SIG-M5 (cell line): ENCODE results near the gene GRM3.

Experiments used
- DNase-seq: peaks from one replicate; lab custom pipeline; 2025; lab: John Stamatoyannopoulos, UW

GRM3 gene

GRCh38 chr7:86692755-86693154 lies 49.0 kb downstream of the GRM3 start:
- DNase-seq = no peak

DNA sequence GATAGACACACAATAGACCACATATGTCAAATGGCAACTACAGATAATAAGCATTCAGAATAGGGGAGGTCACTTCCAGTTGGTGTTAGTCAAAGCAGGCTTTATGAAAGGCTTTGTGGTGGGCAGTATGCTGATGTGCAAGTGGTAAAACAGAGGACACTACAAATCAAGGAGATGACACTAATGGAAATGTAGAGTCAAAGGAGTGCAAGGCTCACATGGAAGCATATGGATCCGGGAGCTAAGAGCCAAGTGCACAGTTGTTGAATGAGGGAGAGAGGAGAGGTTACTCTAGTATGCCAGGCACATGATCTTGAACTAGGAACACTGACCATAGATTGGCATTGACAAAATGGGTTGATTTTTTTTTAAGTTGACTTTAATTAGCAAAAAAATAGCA lies 62.7 kb downstream of the GRM3 start:
- no peak for DNase-seq

- DNase-seq = no peak
Measured at GRCh38 chr7:86708031-86708680, 64.4 kb downstream of the GRM3 start.

- no peak for DNase-seq
Measured at GRCh38 chr7:86720306-86720705, 76.6 kb downstream of the GRM3 start.

- DNase-seq = no peak
Measured at GRCh38 chr7:86733783-86734182, 90.1 kb downstream of the GRM3 start.

GRCh38 chr7:86745013-86745745 lies 101.5 kb downstream of the GRM3 start:
- DNase-seq = no peak

- DNase-seq = no peak
Measured at GRCh38 chr7:86747698-86748097, 104.0 kb downstream of the GRM3 start.

GRCh38 chr7:86748201-86748600 lies 104.5 kb downstream of the GRM3 start:
- no peak for DNase-seq

DNA sequence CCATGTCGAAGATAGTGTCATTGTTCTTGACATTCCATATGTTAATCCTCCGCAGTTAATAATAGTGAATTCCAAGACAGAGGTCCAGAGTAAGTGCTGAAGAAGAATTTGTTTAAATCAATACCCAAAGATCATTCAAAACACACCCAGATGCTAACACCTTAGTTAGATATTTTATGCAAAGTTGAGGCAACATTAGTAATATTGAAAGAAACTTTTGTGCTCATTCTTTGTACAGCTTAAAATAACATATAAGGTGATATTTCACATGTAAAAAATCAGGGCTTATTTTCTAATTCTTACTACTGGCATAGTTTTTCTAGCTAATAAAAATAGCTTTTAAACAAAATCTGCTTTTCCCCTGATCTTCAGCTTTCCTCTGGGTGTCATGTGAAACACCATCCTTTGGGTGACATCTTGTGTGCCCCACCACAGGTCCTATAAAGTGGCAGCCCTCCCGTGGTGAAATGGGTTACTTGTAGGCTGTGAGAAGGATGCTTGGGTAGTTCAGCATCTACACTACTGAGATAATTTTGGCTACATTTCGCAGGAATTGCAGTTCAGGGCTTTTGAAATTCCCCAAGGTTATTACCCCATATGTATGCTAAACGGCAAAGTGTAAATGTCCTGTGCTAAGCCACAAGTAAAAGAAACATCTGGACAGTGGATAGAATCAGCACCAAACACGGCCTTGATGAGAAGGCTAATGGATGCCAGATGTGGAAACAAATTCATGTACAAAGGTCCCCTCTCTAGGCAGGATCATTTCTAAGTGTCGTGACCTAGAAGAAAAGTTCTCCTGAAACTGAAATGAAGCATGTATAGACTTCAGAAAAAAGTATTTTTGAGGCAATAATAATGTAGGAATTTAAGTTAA lies 105.4 kb downstream of the GRM3 start:
- DNase-seq = no peak

DNA sequence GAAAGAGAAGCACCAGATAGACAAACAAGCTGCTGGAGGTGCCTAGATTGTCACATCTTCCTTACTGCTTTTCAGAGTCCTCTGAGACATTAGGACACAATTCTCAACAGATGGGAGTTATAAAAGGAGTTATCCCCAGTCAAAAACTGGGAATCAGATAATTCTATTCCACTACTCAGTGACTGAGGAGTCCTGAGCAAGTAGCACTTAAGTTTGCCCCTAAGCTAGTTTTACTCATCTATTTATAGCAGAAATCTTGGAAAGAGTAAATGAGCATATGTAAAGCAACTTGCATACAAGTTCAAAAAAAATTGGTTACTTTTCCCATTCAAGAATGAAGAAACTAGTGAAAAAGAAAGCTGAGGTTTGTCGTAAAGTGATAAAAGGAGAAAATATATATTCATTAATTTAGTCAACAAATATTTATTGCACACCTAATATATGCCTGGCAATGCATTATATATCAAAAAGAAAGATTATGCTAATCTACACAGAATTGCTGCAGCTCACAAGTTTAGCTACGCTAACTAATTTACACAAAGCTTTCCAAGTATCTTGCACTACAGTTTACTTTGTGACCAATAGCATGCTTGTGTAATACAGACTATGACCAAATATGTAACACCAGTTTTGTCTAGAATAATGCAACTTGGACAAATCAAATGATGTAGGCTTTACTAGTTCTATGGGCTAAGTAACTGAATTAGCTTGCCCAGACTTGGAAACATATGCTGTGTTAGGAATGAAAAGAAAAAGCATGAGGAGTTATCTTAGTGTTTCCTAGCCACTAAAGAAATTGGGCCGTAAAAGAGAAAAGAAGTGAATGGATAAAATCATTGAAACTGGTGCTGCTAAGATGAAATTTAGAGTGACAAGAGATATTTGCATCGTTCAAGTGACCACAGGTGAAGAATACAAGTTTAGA lies 106.3 kb downstream of the GRM3 start:
- no peak for DNase-seq

DNA sequence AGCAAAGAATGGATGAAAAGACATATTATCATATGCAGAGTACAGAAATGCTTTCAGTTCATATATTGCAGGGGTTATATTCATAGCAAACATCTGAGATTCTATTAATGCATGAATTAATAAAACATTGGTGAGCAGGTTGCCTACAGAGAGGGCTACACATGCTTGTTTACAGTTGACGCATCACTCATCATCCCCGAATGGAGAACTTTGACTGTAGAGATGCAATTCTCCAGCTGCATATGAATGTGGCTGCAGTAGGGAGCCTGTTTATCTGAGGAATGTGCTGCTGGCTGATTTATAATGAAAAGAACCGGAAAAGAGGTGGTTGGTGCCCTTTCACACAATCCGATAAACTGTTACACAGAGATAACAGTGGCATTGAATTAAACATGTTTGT lies 116.5 kb downstream of the GRM3 start:
- DNase-seq = no peak

DNA sequence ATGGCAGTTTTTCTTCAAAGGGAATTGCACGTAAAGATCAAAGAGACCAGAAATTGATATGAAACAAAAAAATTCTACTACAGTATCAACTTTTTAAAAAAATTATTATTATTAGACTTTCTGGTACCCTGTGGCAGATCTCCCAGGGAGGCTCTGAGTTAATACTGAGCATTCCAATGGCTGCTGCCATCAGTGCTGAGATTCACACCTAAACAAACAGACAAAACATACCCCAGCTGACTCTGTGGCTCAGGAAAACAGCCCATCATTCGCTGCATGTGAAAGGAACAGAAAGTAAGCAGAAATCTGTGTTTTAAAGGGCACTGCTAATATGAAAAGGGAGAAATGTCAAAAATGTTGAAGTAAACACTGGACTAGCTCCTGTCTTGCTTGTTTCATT lies 118.4 kb downstream of the GRM3 start:
- no peak for DNase-seq

DNA sequence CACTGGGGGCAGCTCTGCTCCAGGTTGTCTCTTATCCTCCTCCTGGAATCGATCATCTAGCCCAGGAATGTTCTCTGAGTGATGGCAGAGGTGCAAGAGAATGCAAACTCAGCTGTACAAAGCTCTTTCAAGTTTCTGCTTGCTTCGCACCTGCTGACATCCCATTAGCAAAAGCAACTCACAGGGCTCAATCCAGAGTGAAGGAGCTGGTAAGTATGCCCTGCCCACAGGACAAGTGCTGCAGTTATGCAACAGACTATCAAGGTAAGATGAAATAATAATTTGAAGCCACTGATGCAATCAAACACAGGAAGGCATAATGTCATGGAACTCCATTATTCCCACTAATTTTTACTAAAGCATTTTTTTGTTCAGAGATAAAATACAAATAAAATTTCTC lies 122.2 kb downstream of the GRM3 start:
- DNase-seq = no peak

DNA sequence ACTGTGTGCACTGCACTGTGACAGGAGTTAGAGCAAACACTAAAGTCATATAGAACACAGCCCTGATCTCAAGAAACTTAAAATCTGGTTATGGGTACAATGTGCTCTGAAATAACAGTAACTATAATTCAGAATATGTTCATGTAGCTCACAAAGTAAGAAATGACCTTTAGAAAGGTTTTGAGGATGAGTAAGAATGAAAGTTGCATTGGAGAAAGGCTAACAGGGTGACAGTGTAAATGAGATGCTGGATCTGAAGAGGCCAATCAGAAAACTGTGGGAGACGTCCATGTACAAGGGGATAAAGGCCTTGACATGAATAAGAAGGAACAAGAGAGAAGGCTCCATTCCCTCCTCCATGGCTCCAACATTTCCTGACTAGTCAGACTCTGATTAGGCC lies 124.7 kb downstream of the GRM3 start:
- no peak for DNase-seq

DNA sequence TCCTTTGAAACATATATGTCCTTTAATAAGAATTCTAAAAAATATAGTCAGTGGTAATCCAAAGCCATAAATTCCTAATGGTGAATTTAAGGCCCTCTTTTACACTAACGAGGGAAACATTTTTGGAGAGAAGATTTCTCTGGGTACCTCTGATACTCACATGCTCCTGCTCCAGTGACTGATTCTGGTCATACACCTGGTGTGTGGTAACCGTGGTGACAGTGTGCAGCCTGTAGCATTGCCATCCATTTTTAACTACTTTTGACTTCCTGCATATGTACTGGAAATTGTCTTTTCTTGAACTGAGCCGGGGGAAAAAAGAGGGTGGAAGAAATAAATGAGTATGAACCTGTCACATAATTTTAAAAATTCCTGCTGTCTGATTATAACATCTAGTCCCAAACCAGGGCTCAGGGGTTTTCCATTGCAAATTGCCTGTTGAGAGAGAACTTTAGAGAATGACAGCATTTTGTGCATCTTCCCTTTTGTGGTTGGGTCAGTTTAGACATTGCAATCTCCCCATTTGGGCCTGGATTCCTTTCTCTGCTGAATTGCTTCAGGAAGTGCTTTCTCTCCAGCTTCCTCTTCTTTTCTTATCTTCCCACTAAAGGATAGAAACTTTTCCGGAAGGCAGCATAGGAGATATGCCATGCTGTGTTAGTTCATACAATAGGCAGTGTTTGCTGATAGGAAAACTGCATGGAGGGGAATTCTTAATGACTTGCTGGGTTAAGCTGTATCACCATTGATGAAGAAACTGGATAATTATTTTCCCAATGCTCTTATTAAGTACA lies 125.5 kb downstream of the GRM3 start:
- no peak for DNase-seq

GRCh38 chr7:86773309-86773708 lies 129.6 kb downstream of the GRM3 start:
- no peak for DNase-seq

DNA sequence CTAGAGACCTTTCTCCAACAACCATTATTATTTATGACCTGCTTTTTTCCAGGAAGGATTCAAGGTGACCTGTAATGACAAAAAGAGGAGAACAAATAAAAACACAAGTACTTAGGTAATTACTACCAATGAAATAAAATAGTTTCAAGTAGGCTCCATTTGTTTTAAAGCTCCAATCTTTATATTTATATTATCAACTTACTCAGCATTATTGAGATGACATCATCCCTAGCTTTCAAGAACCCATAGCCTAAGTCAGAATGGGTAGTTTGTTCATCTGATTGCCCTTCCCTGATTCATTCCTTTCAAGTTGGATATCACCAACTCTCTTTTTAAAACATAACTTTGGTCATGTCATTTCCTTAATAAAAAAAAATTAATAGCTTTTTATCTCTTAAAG lies 131.5 kb downstream of the GRM3 start:
- DNase-seq = no peak

GRCh38 chr7:86776136-86776535 lies 132.4 kb downstream of the GRM3 start:
- DNase-seq = no peak

DNA sequence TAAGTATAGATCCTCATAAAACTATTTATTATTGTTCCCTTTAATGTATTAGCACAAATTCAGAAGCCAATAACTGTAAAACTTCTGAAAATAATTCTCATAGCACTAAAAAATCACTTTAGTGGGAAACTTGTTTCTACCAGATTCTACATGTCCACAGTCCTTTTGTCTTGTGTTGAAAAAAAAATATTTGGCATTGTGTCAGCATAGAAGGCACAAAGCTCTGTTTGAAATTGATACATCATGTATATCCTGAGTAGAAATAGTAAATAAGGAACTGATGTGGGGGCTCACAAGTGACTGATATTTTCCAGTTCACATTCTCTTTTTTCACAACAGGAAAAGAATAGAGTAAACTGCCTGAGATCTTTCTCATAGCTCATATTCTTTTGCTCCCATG lies 134.6 kb downstream of the GRM3 start:
- no peak for DNase-seq

DNA sequence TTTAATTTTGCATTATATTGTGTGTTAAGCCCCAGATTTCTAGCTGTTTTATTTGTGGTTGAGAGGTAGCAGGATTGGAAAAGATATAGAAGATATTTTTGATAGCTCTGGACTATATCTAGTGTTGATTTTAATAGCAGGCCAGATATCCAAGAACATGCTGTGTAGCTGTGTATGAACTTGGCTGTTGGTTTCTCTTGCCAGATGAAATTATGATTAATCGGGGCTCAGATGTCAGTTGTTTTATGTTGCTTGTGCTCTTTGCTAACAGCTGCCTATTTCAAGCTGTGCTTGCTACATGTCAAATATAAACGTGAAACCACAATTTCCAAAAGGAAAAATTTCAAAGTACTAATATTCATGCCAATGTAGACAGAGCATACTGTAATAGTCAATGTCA lies 141.1 kb downstream of the GRM3 start:
- DNase-seq = no peak

- no peak for DNase-seq
Measured at GRCh38 chr7:86785641-86786040, 141.9 kb downstream of the GRM3 start.
